ENCODE data around the gene SMPDL3A. TPM values are rescaled to one million over a fixed set of nuclear protein-coding genes. Genes with fewer than 3 reads are reported as not detected.
A peak's percentile ranks its signal among the peaks of the same experiment; 100 is the strongest.

Gene SMPDL3A
- total RNA-seq, 2 donors from 2014 or later, result 0.29 to 0.58 TPM

- Mint-ChIP-seq H3K36me3 (ENCODE audit: low read depth) (no peaks in the 10 kb centered on the region), H3K27me3 (peaks cover 43% of the 10 kb centered on the region), H3K9me3 (no peaks in the 10 kb centered on the region), H3K4me3 (no peak overlapping the region), H3K27ac (no peak overlapping the region), H3K4me1 (no peaks in the 10 kb centered on the region)
- ATAC-seq (replicated peaks), result no peak
Measured at GRCh38 chr6:122788208-122788607, 850 bp upstream of the SMPDL3A start.

GRCh38 chr6:122788663-122789181 lies 336 bp upstream of the SMPDL3A start:
- H3K9me3 Mint-ChIP-seq, result no peaks in the 10 kb centered on the region
- no peaks in the 10 kb centered on the region for H3K4me1 Mint-ChIP-seq
- no peaks in the 10 kb centered on the region for H3K36me3 Mint-ChIP-seq (ENCODE audit: low read depth)
- ATAC-seq (replicated peaks), result no peak
- H3K27me3 Mint-ChIP-seq, result peaks cover 41% of the 10 kb centered on the region
- peak overlapping the region; percentile 35 for H3K4me3 Mint-ChIP-seq
- no peak overlapping the region for H3K27ac Mint-ChIP-seq

GRCh38 chr6:122790028-122790422 lies 967 bp downstream of the SMPDL3A start:
- Mint-ChIP-seq H3K4me1 (no peaks in the 10 kb centered on the region), H3K4me3 (peak overlapping the region; percentile 35), H3K27me3 (peaks cover 41% of the 10 kb centered on the region), H3K27ac (no peak overlapping the region), H3K36me3 (ENCODE audit: low read depth) (no peaks in the 10 kb centered on the region), H3K9me3 (no peaks in the 10 kb centered on the region)
- no peak for ATAC-seq (replicated peaks)

DNA sequence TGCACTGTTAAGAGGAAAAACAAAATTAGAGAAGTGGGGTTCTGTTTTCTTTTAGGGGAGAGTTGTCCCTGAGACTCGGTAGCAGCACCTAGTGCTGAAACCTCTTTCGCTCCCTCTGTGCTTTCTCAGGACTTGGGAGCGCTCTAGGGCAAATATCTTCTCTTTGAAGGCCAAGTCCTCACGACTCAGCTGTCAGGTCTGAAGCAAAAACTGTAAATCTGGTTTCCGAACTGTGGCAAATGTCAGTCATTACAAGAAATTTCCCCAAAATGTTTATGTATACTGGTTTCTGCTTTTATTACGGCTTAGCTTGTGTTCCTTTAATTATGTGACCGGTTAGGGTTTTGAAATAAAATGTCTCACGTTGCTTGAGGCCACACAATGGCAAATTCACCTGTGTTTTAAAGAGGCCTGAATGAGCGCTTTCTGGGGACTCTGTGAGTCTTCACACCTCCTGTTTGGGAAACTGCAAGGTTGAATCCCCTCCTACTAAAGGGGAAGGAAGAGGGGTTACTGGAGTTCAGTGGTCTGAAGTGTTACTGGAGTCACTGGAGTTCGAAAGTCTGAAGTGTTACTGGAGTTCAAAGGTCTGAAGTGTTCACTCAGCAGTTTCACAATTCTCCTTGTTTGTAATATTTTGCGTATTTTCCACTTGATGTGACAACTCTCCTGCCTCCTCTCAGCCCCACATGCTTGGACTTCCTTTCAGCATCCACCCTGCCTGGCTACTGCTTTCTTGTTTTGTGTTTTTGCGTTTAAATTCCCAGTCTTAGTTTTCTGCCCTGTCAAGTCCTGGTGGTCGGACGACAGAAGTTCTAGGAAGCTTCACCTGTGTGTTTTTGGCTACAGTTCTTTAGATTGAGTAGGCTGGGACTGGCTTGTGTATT lies 1.6 kb downstream of the SMPDL3A start:
- ATAC-seq (replicated peaks), result no peak
- no peaks in the 10 kb centered on the region for H3K4me1 Mint-ChIP-seq
- H3K27me3 Mint-ChIP-seq, result peaks cover 41% of the 10 kb centered on the region
- no peaks in the 10 kb centered on the region for H3K36me3 Mint-ChIP-seq (ENCODE audit: low read depth)
- no peak overlapping the region for H3K27ac Mint-ChIP-seq
- H3K9me3 Mint-ChIP-seq, result no peaks in the 10 kb centered on the region
- peak overlapping the region; percentile 35 for H3K4me3 Mint-ChIP-seq

DNA sequence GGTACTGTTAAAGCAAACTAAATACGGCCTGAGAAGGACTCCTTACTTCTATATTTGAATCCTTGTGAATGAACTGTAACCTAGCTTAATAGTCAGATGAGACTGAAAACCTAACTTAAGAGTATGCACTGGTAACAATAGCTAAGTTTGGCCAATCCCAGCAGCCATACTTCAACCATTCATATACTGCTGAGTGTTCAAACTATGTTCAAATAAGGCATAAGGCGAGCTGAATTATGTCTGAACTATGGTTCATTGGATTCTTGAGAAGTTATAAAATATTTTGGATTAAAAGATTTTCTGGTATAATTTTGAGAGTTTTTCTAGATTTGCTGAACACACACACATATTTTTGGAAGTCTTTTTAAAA lies 2.2 kb downstream of the SMPDL3A start:
- H3K36me3 Mint-ChIP-seq (ENCODE audit: low read depth), result no peaks in the 10 kb centered on the region
- H3K27me3 Mint-ChIP-seq, result peaks cover 41% of the 10 kb centered on the region
- no peaks in the 10 kb centered on the region for H3K4me1 Mint-ChIP-seq
- no peaks in the 10 kb centered on the region for H3K9me3 Mint-ChIP-seq
- no peak overlapping the region for H3K4me3 Mint-ChIP-seq
- ATAC-seq (replicated peaks), result no peak
- no peak overlapping the region for H3K27ac Mint-ChIP-seq

GRCh38 chr6:122792766-122793165 lies 3.7 kb downstream of the SMPDL3A start:
- no peaks in the 10 kb centered on the region for H3K36me3 Mint-ChIP-seq (ENCODE audit: low read depth)
- H3K9me3 Mint-ChIP-seq, result no peaks in the 10 kb centered on the region
- H3K27ac Mint-ChIP-seq, result no peak overlapping the region
- peaks cover 1% of the 10 kb centered on the region for H3K4me1 Mint-ChIP-seq
- ATAC-seq (replicated peaks), result no peak
- H3K4me3 Mint-ChIP-seq, result no peak overlapping the region
- peaks cover 35% of the 10 kb centered on the region for H3K27me3 Mint-ChIP-seq

GRCh38 chr6:122797537-122797936 lies 8.5 kb downstream of the SMPDL3A start:
- no peak for ATAC-seq (replicated peaks)
- Mint-ChIP-seq H3K27me3 (peaks cover 8% of the 10 kb centered on the region), H3K9me3 (no peaks in the 10 kb centered on the region), H3K27ac (no peak overlapping the region), H3K4me1 (peaks cover 5% of the 10 kb centered on the region), H3K4me3 (no peak overlapping the region), H3K36me3 (ENCODE audit: low read depth) (no peaks in the 10 kb centered on the region)

GRCh38 chr6:122798099-122798641 lies 9.1 kb downstream of the SMPDL3A start:
- H3K27ac Mint-ChIP-seq, result no peak overlapping the region
- H3K4me3 Mint-ChIP-seq, result no peak overlapping the region
- peak; percentile 86 for ATAC-seq (replicated peaks)
- H3K36me3 Mint-ChIP-seq (ENCODE audit: low read depth), result no peaks in the 10 kb centered on the region
- H3K27me3 Mint-ChIP-seq, result peaks cover 2% of the 10 kb centered on the region
- H3K4me1 Mint-ChIP-seq, result peaks cover 5% of the 10 kb centered on the region
- no peaks in the 10 kb centered on the region for H3K9me3 Mint-ChIP-seq

DNA sequence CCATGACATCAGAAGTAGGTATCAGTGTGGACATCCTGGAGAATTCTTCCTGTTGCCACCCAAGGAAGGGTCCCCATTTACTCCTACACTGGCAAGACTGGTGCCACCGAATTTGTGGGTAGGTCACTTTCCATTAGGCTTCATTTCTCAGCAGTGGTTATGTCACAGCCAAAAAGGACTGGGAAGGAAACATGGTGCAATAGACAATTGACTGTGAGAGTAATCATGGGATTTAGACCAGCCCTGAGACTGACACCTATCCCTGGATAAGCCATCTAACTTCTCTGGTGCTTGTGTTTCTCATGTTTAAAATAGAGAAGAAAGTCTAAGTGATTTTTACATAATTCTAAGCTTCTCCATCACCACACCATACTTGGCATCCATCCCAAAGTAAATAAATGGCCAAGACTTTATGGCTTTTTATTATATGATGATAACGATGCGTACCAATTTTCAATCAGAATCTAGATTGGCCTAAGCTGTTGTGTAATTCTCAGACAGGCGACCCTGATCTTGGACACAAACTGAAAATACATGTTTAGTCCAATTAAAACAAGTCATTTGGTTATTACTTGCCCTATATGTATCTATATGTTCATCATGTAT lies 10.2 kb downstream of the SMPDL3A start:
- Mint-ChIP-seq H3K9me3 (no peaks in the 10 kb centered on the region), H3K36me3 (ENCODE audit: low read depth) (no peaks in the 10 kb centered on the region), H3K4me1 (peaks cover 5% of the 10 kb centered on the region), H3K27me3 (no peaks in the 10 kb centered on the region), H3K27ac (no peak overlapping the region), H3K4me3 (no peak overlapping the region)
- ATAC-seq (replicated peaks), result no peak

GRCh38 chr6:122799916-122800686 lies 11.0 kb downstream of the SMPDL3A start:
- no peaks in the 10 kb centered on the region for H3K9me3 Mint-ChIP-seq

DNA sequence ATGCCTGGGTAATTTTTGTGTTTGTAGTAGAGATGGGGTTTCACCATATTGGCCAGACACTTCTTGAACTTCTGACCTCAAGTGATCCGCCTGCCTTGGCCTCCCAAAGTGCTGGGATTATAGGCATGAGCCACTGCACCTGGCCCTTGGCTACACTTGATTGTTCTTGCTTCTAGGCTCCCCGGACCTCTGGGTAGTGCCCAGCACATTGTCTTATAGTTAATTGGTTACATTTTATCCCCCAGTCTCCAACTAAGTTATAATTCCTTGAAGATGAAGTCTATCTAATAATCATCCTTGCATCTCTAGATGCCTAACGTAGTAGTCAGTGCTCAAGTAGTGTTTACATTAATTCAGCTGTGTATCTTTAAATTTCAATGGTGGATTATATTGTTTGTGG lies 11.8 kb downstream of the SMPDL3A start:
- H3K4me1 Mint-ChIP-seq, result peaks cover 5% of the 10 kb centered on the region
- H3K27ac Mint-ChIP-seq, result no peak overlapping the region
- H3K27me3 Mint-ChIP-seq, result no peaks in the 10 kb centered on the region
- no peak for ATAC-seq (replicated peaks)
- H3K9me3 Mint-ChIP-seq, result no peaks in the 10 kb centered on the region
- H3K36me3 Mint-ChIP-seq (ENCODE audit: low read depth), result no peaks in the 10 kb centered on the region
- no peak overlapping the region for H3K4me3 Mint-ChIP-seq

More at GRCh38 chr6:122799916-122800686, 11.0 kb downstream of the SMPDL3A start:
- Mint-ChIP-seq H3K27ac (no peak overlapping the region), H3K4me1 (peaks cover 5% of the 10 kb centered on the region), H3K4me3 (no peak overlapping the region), H3K27me3 (no peaks in the 10 kb centered on the region), H3K36me3 (ENCODE audit: low read depth) (no peaks in the 10 kb centered on the region)
- ATAC-seq (replicated peaks), result no peak

DNA sequence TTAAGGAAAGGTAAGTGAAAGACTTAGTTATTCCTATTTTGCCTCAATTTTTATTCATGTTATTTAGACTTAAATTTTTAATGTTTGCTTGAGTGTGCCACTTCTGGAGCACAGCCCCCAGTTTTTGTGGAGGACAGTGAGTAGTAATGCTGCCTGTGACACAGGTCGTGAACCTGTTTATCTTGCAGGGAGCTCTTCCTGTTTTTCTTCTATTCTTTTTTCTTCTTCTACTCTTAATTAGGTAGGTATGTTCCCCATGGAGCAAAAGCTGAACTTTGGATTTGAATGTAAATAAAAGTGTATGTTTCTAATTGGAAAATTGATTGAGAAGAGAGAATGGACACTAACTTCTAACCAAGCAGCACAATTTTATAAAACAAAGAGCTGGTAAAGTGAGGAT lies 12.3 kb downstream of the SMPDL3A start:
- no peak for ATAC-seq (replicated peaks)
- Mint-ChIP-seq H3K27ac (no peak overlapping the region), H3K9me3 (no peaks in the 10 kb centered on the region), H3K4me1 (peaks cover 5% of the 10 kb centered on the region), H3K27me3 (no peaks in the 10 kb centered on the region), H3K4me3 (no peak overlapping the region), H3K36me3 (ENCODE audit: low read depth) (no peaks in the 10 kb centered on the region)

DNA sequence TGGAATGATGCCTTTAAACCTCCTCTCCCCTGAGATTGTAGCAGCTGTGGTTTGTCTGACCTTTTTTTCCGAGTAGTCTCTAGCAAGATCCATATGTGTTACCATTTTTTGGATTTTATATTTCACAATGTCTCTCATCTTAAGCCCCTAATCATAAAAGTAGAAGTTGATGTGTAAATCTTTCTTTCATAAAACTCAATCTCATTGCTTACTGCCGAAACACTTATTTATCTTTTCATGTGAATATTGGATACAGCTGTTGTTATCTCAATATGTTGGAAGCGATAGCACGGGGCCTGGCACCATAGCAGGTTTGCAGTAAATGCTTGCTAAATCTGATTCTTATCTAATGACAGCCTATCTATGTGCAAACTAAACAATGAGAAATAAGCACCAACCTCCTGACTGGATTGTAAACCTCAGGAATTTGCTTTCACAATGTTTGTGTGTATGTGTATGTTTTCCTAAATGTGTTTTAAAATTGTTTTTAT lies 14.2 kb downstream of the SMPDL3A start:
- Mint-ChIP-seq H3K27me3 (no peaks in the 10 kb centered on the region), H3K36me3 (ENCODE audit: low read depth) (no peaks in the 10 kb centered on the region), H3K4me1 (no peaks in the 10 kb centered on the region), H3K27ac (no peak overlapping the region), H3K9me3 (no peaks in the 10 kb centered on the region), H3K4me3 (no peak overlapping the region)
- no peak for ATAC-seq (replicated peaks)

DNA sequence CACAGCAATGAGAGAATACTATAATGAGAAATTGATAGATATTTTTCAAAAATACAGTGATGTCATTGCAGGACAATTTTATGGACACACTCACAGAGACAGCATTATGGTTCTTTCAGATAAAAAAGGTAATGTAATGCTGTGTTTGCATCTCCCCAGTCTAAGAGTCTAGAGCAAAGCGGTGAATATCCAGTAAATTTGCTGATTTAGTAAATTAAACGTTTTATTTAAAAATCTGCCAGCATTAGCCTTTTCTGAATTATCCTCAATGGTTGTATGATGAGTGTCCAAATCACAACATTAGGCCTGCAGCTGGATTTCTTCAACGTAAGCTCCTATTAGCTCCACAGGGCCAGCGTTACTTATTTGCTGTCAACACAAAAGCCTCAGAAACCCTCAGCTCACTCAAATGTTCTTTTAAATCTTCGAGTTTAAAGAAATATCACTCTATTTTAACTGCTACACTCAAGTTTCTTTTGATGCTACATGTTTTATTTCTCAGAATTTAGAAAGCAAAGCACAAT lies 16.0 kb downstream of the SMPDL3A start:
- Mint-ChIP-seq H3K4me3 (no peak overlapping the region), H3K4me1 (no peaks in the 10 kb centered on the region), H3K36me3 (ENCODE audit: low read depth) (no peaks in the 10 kb centered on the region), H3K27me3 (no peaks in the 10 kb centered on the region), H3K27ac (no peak overlapping the region), H3K9me3 (no peaks in the 10 kb centered on the region)
- ATAC-seq (replicated peaks), result no peak

Measured in activated T-helper 17 cell treated with anti-CD3 and anti-CD28 coated beads, Interleukin-2, amount 50 U/mL, for 72 hours (primary cell).